ENCODE measurements around the gene MYO5B.

Gene MYO5B

DNA sequence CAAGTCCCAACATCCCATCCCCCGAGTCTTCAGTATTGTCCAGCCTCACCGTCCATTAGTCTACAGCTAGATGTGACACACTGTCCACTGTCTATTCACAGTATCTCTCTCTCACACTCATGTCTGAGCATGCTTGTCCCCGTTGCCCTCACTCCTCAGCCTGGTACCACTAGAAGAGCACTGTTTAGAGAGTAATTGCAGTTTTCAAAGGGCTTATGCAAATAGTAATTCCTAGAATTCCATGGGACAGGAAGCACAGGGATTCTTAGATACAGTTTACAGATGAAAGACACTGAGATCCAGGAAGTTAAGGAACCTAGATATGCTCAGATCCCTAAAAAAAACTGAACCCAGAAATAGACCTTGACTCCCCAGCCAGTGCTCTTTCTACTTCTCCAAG is 125.5 kb downstream of the MYO5B start:
- H3K27ac ChIP-seq (ENCODE audit: low read length): no peak overlapping the region
- H3F3A ChIP-seq (ENCODE audit: insufficient read depth, low read length): no peaks in the 10 kb centered on the region

DNA sequence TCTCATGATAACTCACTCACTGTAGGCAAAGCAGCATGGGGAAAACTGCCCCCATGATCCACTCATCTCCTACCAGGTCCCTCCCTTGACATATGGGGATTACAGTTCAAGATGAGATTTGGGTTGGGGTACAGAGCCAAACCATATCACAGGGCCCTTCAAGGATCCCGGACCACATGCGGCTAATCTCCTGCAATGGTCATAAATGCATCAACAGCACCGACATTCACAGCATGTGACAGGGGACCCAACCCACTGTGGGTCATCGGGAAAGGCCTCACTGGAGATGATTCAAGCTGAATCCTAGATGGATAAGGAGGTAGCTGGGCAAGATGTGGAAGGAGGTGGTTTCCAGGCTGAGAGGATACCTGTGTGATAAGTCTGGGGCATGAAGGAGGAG is 129.4 kb downstream of the MYO5B start:
- Histone ChIP-seq H3F3A (ENCODE audit: insufficient read depth, low read length) (no peaks in the 10 kb centered on the region), H3K4me2 (ENCODE audit: low read depth, low read length) (no peak overlapping the region), H4K20me1 (ENCODE audit: insufficient read depth, low read length) (no peaks in the 10 kb centered on the region), H3K4me1 (ENCODE audit: low read length) (peaks cover 4% of the 10 kb centered on the region; the same call in 1 of the 2 replicates), H3K4me3 (ENCODE audit: low read length) (no peak overlapping the region), H3K9me2 (replicated peaks; ENCODE audit: insufficient read depth, low read length) (0 out of 2 replicates have a peak, but pooled peaks cover 3% of the 10 kb centered on the region), H3K9me3 (replicated peaks; ENCODE audit: insufficient read depth, low read length) (no peaks in the 10 kb centered on the region), H3K36me3 (replicated peaks; ENCODE audit: insufficient read depth, low read length) (no peaks in the 10 kb centered on the region), H3K79me2 (ENCODE audit: low read length) (peaks cover 58% of the 10 kb centered on the region), H2AFZ (ENCODE audit: low read length) (no peak overlapping the region), H3K27ac (ENCODE audit: low read length) (no peak overlapping the region), H3K27me3 (replicated peaks; ENCODE audit: insufficient read depth, low read length) (no peaks in the 10 kb centered on the region), H3K9ac (ENCODE audit: low read length) (no peak overlapping the region)
- TF ChIP-seq, protein P1, sequence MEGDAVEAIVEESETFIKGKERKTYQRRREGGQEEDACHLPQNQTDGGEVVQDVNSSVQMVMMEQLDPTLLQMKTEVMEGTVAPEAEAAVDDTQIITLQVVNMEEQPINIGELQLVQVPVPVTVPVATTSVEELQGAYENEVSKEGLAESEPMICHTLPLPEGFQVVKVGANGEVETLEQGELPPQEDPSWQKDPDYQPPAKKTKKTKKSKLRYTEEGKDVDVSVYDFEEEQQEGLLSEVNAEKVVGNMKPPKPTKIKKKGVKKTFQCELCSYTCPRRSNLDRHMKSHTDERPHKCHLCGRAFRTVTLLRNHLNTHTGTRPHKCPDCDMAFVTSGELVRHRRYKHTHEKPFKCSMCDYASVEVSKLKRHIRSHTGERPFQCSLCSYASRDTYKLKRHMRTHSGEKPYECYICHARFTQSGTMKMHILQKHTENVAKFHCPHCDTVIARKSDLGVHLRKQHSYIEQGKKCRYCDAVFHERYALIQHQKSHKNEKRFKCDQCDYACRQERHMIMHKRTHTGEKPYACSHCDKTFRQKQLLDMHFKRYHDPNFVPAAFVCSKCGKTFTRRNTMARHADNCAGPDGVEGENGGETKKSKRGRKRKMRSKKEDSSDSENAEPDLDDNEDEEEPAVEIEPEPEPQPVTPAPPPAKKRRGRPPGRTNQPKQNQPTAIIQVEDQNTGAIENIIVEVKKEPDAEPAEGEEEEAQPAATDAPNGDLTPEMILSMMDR (IDR thresholded peaks at IDR 0.05; ENCODE audit: low read length): no peak
- TF ChIP-seq EZH2 (optimal IDR thresholded peaks at IDR 0.05; ENCODE audit: low read depth, low read length) (no peak), EZH2phosphoT487 (IDR thresholded peaks at IDR 0.05; ENCODE audit: low read length) (no peak)
- DNase-seq: no peak

More for the DNA sequence above, 125.5 kb downstream of the MYO5B start:
- H4K20me1 ChIP-seq (ENCODE audit: insufficient read depth, low read length): no peaks in the 10 kb centered on the region
- 0 out of 2 replicates have a peak, but pooled peaks cover 3% of the 10 kb centered on the region for H3K9me2 ChIP-seq (replicated peaks; ENCODE audit: insufficient read depth, low read length)
- H3K4me3 ChIP-seq (ENCODE audit: low read length): no peak overlapping the region
- TF ChIP-seq, protein P1 (IDR thresholded peaks at IDR 0.05; ENCODE audit: low read length): no peak
- TF ChIP-seq EZH2phosphoT487 (IDR thresholded peaks at IDR 0.05; ENCODE audit: low read length): no peak
- no peak for TF ChIP-seq EZH2 (optimal IDR thresholded peaks at IDR 0.05; ENCODE audit: low read depth, low read length)
- H3K4me1 ChIP-seq (ENCODE audit: low read length): peaks cover 25% of the 10 kb centered on the region
- no peaks in the 10 kb centered on the region for H3K9me3 ChIP-seq (replicated peaks; ENCODE audit: insufficient read depth, low read length)
- H2AFZ ChIP-seq (ENCODE audit: low read length): no peak overlapping the region
- H3K27me3 ChIP-seq (replicated peaks; ENCODE audit: insufficient read depth, low read length): no peaks in the 10 kb centered on the region
- no peak for DNase-seq
- H3K9ac ChIP-seq (ENCODE audit: low read length): no peak overlapping the region
- no peak overlapping the region for H3K4me2 ChIP-seq (ENCODE audit: low read depth, low read length)
- peaks cover 50% of the 10 kb centered on the region for H3K79me2 ChIP-seq (ENCODE audit: low read length)
- H3K36me3 ChIP-seq (replicated peaks; ENCODE audit: insufficient read depth, low read length): no peaks in the 10 kb centered on the region

DNA sequence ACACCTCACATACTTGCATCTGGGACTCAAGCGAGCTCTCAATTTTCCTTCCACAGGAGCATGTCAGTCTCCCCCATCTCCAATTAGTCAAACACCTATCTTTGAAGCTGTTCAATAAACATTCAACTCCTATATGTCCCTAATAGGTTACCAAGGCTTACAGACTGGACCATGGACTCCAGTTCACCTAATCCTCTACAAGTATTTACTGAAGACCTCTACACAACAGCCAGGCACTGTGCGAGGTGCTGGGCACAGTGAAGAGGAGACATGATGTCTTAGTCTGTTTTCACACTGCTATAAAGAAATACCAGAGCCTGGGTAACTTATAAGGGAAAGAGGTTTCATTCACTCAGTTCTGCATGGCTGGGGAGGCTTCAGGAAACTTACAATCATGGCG is 129.9 kb downstream of the MYO5B start:
- Histone ChIP-seq H3K36me3 (replicated peaks; ENCODE audit: insufficient read depth, low read length) (no peaks in the 10 kb centered on the region), H3K79me2 (ENCODE audit: low read length) (peaks cover 56% of the 10 kb centered on the region), H3K4me3 (ENCODE audit: low read length) (no peak overlapping the region), H2AFZ (ENCODE audit: low read length) (no peak overlapping the region), H3K27ac (ENCODE audit: low read length) (no peak overlapping the region), H3K9ac (ENCODE audit: low read length) (no peak overlapping the region), H3F3A (ENCODE audit: insufficient read depth, low read length) (no peaks in the 10 kb centered on the region), H3K4me1 (ENCODE audit: low read length) (peaks cover 4% of the 10 kb centered on the region; the same call in 1 of the 2 replicates), H4K20me1 (ENCODE audit: insufficient read depth, low read length) (no peaks in the 10 kb centered on the region), H3K4me2 (ENCODE audit: low read depth, low read length) (no peak overlapping the region), H3K27me3 (replicated peaks; ENCODE audit: insufficient read depth, low read length) (no peaks in the 10 kb centered on the region), H3K9me2 (replicated peaks; ENCODE audit: insufficient read depth, low read length) (0 out of 2 replicates have a peak, but pooled peaks cover 3% of the 10 kb centered on the region), H3K9me3 (replicated peaks; ENCODE audit: insufficient read depth, low read length) (no peaks in the 10 kb centered on the region)
- TF ChIP-seq, protein P1 (IDR thresholded peaks at IDR 0.05; ENCODE audit: low read length): no peak
- TF ChIP-seq EZH2 (optimal IDR thresholded peaks at IDR 0.05; ENCODE audit: low read depth, low read length) (no peak), EZH2phosphoT487 (IDR thresholded peaks at IDR 0.05; ENCODE audit: low read length) (no peak)
- DNase-seq: no peak
